Endothelial cell of umbilical vein (primary cell): ENCODE results near the gene HMCN1. TPM values are rescaled to one million over a fixed set of nuclear protein-coding genes. Genes with fewer than 3 reads are reported as not detected.

Experiments
- BruUV-seq: library from RNA; stranded (reverse); fragments of 400-500 nt; replicated peaks from 2 replicates; lab custom pipeline; 2021; lab: Mats Ljungman, UMichigan
- CTCF ChIA-PET: fragments of 300-600, 350-600 bp; sonication (Branson Sonifier 250); formaldehyde crosslinking; loops from one replicate; lab custom pipeline; 2021; ENCODE audit warnings: antibody characterized with exemption, inconsistent platforms; lab: Charles Lee
- POLR2A ChIA-PET: fragments of 300-600, 350-600 bp; sonication (Branson Sonifier 250); formaldehyde crosslinking; loops from one replicate; lab custom pipeline; 2021; ENCODE audit warnings: antibody characterized with exemption, inconsistent platforms; lab: Charles Lee
- DNase-seq: peaks from one replicate; pipeline ENCODE4 v3.0.0-alpha.2; 2011; ENCODE audit warnings: low read depth, low spot score
- FAIRE-seq: peaks from 2 replicates; lab custom pipeline; 2011; peaks lifted over from hg19 to GRCh38; lab: Jason Lieb, UNC
- H2AFZ ChIP-seq: 2 replicates; pipeline ENCODE4 v1.6.0; 2012; ENCODE audit warnings: low read depth, low read length, control low read depth, inconsistent platforms
- H3K27ac ChIP-seq: 2 replicates; pipeline ENCODE4 v1.5.1; 2011; ENCODE audit warnings: low read depth, mild to moderate bottlenecking, control low read depth, low read length, moderate library complexity; ENCODE audit not compliant: insufficient read depth
- H3K27me3 ChIP-seq, 2 experiments: 2 replicates each; pipeline versions ENCODE4 v1.6.0 to v1.6.1; 2011; ENCODE audit warnings: low read length in 2 of 2, mixed read lengths in 1 of 2; ENCODE audit not compliant: control insufficient read depth in 2 of 2, insufficient read depth in 2 of 2
- H3K36me3 ChIP-seq, 2 experiments: 2 replicates in 1 of 2; 3 replicates in 1 of 2; pipeline ENCODE4 v1.5.1; 2011; ENCODE audit warnings: low read length in 2 of 2, mild to moderate bottlenecking in 1 of 2, moderate library complexity in 1 of 2; ENCODE audit not compliant: control insufficient read depth in 2 of 2, insufficient read depth in 2 of 2; ENCODE audit errors: extremely low read depth in 1 of 2
- H3K4me1 ChIP-seq: 3 replicates; pipeline ENCODE4 v1.5.1; 2011; ENCODE audit warnings: mild to moderate bottlenecking, low read length; ENCODE audit not compliant: control insufficient read depth, insufficient read depth; ENCODE audit errors: extremely low read depth
- H3K4me2 ChIP-seq: 2 replicates; pipeline ENCODE4 v1.6.1; 2011; ENCODE audit warnings: low read length, control low read depth, mixed read lengths; ENCODE audit not compliant: insufficient read depth
- H3K4me3 ChIP-seq, 3 experiments: fragments of 200-600 bp in 1 of 3; sonication (generic), shearing (Covaris generic) in 1 of 3; replicated peaks in 1 of 3; 2 replicates each; pipeline ENCODE4 v1.5.1; 2011 to 2016; ENCODE audit warnings: control low read depth in 3 of 3, low read length in 3 of 3, mild to moderate bottlenecking in 2 of 3, inconsistent platforms in 1 of 3, low read depth in 1 of 3, moderate library complexity in 1 of 3; ENCODE audit not compliant: insufficient read depth in 1 of 3
- H3K79me2 ChIP-seq: 2 replicates; pipeline ENCODE4 v1.6.0; 2012; ENCODE audit warnings: low read length, inconsistent platforms; ENCODE audit not compliant: control insufficient read depth, insufficient read depth
- H3K9ac ChIP-seq: replicated peaks from 2 replicates; pipeline ENCODE3; 2011; ENCODE audit warnings: low read length, control low read depth; ENCODE audit not compliant: insufficient read depth; ENCODE audit errors: extremely low read depth
- H3K9me1 ChIP-seq: replicated peaks from 3 replicates; pipeline ENCODE4 v1.6.0; 2011; ENCODE audit warnings: mild to moderate bottlenecking, low read length; ENCODE audit not compliant: control insufficient read depth, insufficient read depth; ENCODE audit errors: extremely low read depth
- H3K9me3 ChIP-seq: replicated peaks from 2 replicates; pipeline ENCODE4 v1.5.1; 2012; ENCODE audit warnings: low read length, inconsistent platforms; ENCODE audit not compliant: control insufficient read depth, insufficient read depth
- H4K20me1 ChIP-seq: replicated peaks from 2 replicates; pipeline ENCODE3; 2011; ENCODE audit warnings: mild to moderate bottlenecking, low read length; ENCODE audit not compliant: control insufficient read depth, insufficient read depth; ENCODE audit errors: extremely low read depth
- CTCF ChIP-seq, 2 donors: IDR thresholded peaks; 1 replicate in 1 of 2; 2 replicates in 1 of 2; pipeline ENCODE4 v1.5.1; 2011; ENCODE audit warnings: low read length in 2 of 2, mild to moderate bottlenecking in 2 of 2, moderate library complexity in 2 of 2, control low read depth in 1 of 2, inconsistent platforms in 1 of 2, low read depth in 1 of 2; ENCODE audit not compliant: insufficient read depth in 1 of 2; ENCODE audit errors: extremely low read depth in 1 of 2
- EZH2 ChIP-seq: IDR thresholded peaks from 2 replicates; pipeline ENCODE4 v1.6.1; 2012; ENCODE audit warnings: borderline replicate concordance, low read depth, mild to moderate bottlenecking, moderate library complexity, low read length, inconsistent platforms; ENCODE audit not compliant: severe bottlenecking
- FOS ChIP-seq: IDR thresholded peaks from 2 replicates; pipeline ENCODE4 v1.6.1; 2011; ENCODE audit warnings: mild to moderate bottlenecking, low read length, moderate library complexity, borderline replicate concordance; ENCODE audit not compliant: insufficient read depth
- GATA2 ChIP-seq: IDR thresholded peaks from 2 replicates; pipeline ENCODE4 v1.7.0; 2011; ENCODE audit warnings: low read depth, mild to moderate bottlenecking, moderate library complexity, mixed read lengths, low read length; ENCODE audit not compliant: insufficient read length, insufficient read depth
- JUN ChIP-seq: IDR thresholded peaks from 2 replicates; pipeline ENCODE4 v1.6.1; 2011; ENCODE audit warnings: borderline replicate concordance, low read depth; ENCODE audit not compliant: insufficient read length, insufficient read depth
- MAX ChIP-seq: IDR thresholded peaks from 2 replicates; pipeline ENCODE4 v1.6.1; 2011; ENCODE audit not compliant: insufficient read depth, insufficient read length
- MYC ChIP-seq: IDR thresholded peaks from one replicate; pipeline ENCODE4 v1.6.1; 2011; ENCODE audit warnings: mild to moderate bottlenecking, low read depth, low read length
- POLR2A ChIP-seq: IDR thresholded peaks from 2 replicates; pipeline ENCODE4 v1.6.1; 2012; ENCODE audit warnings: low read depth, mild to moderate bottlenecking, control low read depth, low read length
- POLR2AphosphoS5 ChIP-seq: IDR thresholded peaks from 2 replicates; pipeline ENCODE4 v1.6.1; 2012; ENCODE audit warnings: low read depth, mild to moderate bottlenecking, control low read depth, low read length, moderate library complexity; ENCODE audit not compliant: insufficient read depth
- dilution Hi-C: fragments of 300-500 bp; cut with MboI; formaldehyde crosslinking; loops from one replicate; pipeline ENCODE4 v1.15.0; 2019; ENCODE audit warnings: low sequenced_read_pairs; ENCODE audit not compliant: extremely low pct_ligation_motif_present
- intact Hi-C: fragments of 100-400 bp; cut with micrococcal nuclease; formaldehyde crosslinking; loops from one replicate; pipeline ENCODE4 v1.10.0; 2022
- polyA plus RNA-seq, 4 experiments: library from polyadenylated mRNA; depleted of rRNA in 3 of 4; stranded (reverse) in 3 of 4; unstranded in 1 of 4; fragments of >200 nt; gene quantifications; 2 replicates each; pipeline versions ENCODE4 v1.2.1 to v1.2.3, GENCODE V29; 2011 to 2012; ENCODE audit warnings: missing spikeins in 1 of 4
- total RNA-seq: library from RNA; stranded (reverse); gene quantifications from 2 replicates; pipeline ENCODE4 v1.2.3, GENCODE V29; 2021

The HMCN1 gene
- total and polyA plus RNA-seq, 2 donors (not counting 3 experiments of a cell fraction or from before 2014, with no cell fraction given), result 10.3 to 16.0 TPM

- no peak for DNase-seq
- CTCF ChIA-PET, result no interaction called here
- no TSS peak for BruUV-seq
- H3K36me3 ChIP-seq, result no peaks in the 10 kb centered on the region
- no peak overlapping the region for H3K9ac ChIP-seq
- no peaks in the 10 kb centered on the region for H4K20me1 ChIP-seq
- H3K4me3 ChIP-seq, result no peak overlapping the region
- dilution Hi-C loops, result no loop called here
- TF ChIP-seq MAX, result no peak
- no peak for TF ChIP-seq MYC
- no peak for TF ChIP-seq POLR2A
- no peak for TF ChIP-seq POLR2AphosphoS5
- TF ChIP-seq FOS, result no peak
- TF ChIP-seq JUN, result no peak
- no peak for TF ChIP-seq GATA2
- no peak for TF ChIP-seq CTCF (IDR thresholded peaks at IDR 0.05; ENCODE audit: extremely low read depth in 1 of 2, insufficient read depth in 1 of 2, low read depth in 1 of 2, low read length in 2 of 2)
- no peak for TF ChIP-seq EZH2
- H3K27me3 ChIP-seq, result no peaks in the 10 kb centered on the region
- H3K9me1 ChIP-seq, result no peaks in the 10 kb centered on the region
- no peaks in the 10 kb centered on the region for H3K79me2 ChIP-seq
- intact Hi-C loops, result no loop called here
- H3K4me2 ChIP-seq, result no peak overlapping the region
- no peaks in the 10 kb centered on the region for H3K9me3 ChIP-seq
- POLR2A ChIA-PET, result no interaction called here
- no peak overlapping the region for H2AFZ ChIP-seq
- H3K4me1 ChIP-seq, result no peaks in the 10 kb centered on the region
- FAIRE-seq, result no peak
- no peak overlapping the region for H3K27ac ChIP-seq
These were observed 497.8 kb downstream of the HMCN1 start for GRCh38 chr1:186231861-186232436.
